ENCODE measurements around the gene SMAD2.

The SMAD2 gene

DNA sequence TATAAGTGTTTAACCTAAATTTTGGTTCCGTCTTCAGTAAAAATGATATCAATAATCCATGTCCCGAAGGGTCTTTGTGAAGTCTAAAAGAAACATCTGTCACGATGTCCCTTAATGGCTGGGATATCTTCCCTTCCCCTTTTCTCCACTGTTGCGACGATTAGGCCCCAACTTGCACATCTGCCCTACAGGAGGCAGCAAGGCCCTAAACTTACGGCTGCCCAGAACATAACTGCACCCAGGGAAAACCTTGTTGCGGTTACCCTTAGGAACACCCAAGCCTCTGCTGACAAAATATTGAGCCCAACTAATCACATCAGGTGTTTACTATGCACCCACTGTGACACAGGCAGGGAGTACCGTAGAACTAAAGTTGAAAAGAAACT, 1.3 kb upstream of the SMAD2 start:
- DNase-seq = peak; percentile 31 to 83

DNA sequence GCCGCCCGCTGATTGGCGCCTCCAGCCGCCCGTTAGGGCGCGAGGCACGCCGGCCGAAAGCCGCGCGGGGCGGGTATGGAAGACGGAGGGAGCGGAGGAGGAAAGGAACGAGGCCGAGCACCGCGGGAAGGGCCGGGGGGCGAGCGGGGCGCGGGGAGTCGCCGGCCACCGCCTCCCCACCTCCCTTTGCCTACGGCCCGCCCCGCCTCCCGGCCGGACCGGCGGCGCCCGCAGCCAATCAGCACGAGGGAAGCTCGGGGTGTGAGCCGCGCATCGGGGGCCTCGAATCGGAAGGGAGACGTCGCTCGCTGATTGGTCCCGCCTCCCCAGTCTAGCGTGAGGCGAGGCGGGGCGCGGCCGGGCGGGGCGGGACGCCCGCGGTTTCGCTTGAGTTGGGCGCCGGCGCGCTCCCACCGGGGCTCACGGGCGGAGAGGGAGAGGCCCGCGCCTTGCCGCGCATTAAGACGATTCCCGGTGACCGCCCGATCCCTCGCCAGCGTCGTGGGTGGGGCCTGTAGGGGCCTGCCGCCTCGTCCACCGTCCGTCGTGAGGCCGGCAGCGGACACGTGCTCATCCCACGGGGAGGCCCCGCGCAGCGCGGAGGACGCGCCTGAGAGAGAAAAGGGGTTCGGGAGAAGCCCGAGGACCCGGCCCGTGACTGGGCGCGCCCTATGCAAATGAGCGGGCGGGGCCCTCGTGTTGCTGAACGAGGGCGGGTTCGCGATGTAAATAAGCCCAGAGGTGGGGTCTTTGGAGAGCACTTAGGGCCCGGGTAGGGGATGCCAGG, 665 bp upstream of the SMAD2 start:
- DNase-seq = peak; percentile 91

DNA sequence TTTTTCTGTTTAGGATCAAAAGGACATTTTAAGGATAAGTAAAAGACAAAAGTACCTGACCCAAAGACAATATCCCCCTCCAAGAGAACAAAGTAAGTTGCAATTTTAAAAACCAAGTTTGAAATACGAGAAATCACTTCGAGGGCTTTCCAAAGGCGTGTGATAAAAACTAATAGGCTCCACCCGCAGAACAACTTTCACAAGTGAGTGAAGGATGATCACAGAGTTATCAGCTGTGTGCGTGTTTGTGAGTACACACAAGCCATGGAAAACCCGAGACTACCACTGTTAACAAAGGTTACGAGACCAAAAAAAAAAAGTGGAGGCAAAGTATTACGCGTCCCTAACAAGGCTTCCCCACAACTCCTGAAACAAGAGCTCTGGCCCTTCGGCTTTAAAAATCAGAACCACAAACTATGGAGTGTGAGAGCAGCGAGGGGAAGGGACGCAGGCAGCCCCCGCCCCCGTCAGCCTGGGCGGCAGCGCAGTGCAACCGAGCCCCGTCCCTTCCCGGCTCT, 719 bp downstream of the SMAD2 start:
- DNase-seq = peak in 1 of 2 experiments; percentile 52

DNA sequence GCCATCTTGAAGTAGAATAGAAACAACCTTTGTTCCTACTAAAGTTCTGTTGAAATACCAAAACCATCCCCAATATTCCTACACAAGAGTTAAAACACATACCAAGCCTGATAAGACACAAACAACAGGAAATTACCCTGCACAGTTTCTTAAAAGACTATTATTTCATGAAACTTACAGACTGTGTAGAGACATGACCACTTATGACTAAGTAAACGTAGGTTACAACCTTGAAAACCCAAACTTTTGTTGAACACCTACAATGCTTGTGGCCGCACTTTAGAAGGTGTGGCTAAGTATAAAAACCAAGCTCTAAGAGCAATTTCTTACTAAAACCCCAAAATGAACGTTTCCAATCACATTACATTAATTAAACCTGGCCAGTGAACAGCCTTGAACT, 2.0 kb downstream of the SMAD2 start:
- DNase-seq = no peak

DNA sequence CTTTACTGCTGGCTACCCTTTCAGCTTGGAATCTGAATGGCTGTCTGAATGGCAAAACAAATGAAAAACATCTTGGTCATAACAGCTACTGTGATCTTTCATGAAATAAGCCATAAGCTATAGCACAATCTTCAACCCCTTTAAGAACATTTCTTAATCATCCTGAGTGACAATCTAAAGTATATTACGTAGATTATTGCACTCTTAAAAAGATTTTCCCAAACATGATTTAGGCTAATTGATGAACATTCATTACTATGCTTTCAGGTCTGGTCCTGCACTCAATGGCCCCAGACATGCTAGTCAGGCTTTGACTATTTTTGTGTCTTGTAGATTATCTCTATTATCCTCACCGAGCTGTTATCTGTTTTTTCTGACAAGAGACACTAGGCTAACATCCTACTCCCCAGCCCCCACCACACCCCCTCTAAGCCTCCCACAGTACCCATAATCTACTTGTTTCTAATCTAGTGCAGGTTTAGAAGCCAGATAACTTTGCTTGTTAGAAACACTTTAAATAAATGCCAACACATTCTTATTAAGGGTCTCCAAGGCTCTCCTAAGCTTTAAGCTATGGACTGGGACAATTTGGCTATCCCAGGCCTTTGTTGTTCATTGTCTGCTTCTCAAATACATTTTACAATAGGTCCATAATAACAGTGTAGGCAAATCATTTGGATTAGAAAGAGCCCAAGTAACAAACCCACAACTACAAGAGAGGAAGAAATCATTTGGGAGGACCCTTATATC, 4.2 kb downstream of the SMAD2 start:
- DNase-seq = peak in 1 of 2 experiments; percentile 29

DNA sequence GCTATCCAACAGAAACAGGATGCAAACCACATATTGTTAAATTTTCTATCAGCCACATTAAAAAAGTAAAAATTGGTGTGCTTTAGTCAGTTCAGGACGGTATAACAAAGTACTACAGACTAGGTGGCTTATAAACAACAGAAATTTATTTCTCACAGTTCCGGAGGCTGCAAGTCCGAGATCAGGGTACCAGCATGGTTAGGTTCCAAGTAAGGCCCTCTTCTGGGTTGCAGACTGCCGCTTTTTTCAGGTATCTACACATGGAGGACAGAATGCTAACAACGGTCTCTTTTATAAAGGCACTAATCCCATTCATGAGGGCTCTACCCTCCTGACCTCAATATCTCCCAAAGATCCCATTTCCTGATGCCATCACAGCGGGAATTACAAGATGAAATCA, 10.5 kb downstream of the SMAD2 start:
- no peak for DNase-seq

DNA sequence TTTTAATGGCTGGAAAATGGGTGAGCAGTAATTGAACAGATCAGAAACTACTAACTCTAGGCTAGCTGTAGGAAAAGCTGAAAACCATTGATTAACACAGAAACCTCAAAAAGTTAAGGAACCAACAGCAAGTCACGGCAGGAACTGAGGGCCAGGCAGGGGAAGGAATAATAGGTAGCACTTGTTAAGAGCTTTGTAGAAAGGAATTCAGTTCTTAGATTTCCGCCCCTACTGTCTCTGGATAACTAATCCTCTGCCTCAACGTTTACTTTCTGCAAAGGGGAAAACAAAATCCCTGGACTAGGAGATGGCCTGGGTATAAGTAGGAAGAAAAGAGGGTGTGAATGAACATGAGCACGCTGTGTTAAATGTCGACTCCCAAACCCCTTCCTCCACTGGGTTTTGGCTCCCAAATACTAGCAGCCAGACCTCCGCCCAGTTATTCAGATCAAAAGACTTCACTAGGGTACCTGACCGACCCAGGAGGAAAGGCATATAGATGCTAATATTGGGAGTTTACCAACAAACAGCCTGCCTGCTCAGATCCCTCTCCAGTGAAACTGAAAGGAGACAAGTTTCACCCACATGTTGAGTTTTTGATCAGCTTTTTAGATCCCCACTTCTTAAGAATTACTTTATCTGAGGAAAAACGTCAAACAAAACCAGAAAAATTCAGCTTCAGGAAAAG, 12.4 kb downstream of the SMAD2 start:
- no peak for DNase-seq

DNA sequence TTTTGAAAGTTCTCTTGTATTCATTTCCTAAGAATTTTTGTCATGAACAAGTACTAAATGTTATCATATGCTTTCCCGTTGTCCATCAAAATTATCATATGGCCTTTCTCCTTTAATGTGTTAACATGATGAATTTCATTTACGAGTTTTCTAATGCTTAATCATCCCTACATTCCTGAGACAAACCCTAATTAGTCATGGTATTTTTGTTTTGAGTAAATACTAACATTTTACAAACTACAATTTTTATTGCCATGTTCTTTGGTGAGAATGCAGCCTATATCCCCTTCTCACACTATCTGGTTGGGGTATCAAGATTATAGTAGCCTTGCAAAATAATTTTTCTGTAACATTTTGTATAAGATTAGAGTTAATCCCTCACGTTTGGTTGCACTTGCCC, 14.5 kb downstream of the SMAD2 start:
- DNase-seq = no peak

DNA sequence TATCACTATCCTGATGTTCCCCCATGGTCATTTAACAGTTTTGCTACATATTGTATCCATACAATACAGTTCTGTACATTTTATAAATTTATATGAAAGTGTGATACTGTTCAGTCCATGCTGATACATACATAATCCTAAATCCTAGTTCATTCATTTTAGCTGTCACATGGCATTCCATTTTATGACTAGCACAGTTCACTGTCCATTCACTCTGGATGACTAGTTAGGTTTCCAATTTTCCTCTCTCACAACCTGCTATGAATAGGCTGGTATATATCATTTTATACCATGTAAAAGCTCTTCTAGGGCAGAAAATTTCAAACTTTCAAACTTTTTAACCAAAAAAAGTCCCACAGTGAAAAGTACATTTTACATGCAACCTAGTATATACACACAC, 15.2 kb downstream of the SMAD2 start:
- no peak for DNase-seq

DNA sequence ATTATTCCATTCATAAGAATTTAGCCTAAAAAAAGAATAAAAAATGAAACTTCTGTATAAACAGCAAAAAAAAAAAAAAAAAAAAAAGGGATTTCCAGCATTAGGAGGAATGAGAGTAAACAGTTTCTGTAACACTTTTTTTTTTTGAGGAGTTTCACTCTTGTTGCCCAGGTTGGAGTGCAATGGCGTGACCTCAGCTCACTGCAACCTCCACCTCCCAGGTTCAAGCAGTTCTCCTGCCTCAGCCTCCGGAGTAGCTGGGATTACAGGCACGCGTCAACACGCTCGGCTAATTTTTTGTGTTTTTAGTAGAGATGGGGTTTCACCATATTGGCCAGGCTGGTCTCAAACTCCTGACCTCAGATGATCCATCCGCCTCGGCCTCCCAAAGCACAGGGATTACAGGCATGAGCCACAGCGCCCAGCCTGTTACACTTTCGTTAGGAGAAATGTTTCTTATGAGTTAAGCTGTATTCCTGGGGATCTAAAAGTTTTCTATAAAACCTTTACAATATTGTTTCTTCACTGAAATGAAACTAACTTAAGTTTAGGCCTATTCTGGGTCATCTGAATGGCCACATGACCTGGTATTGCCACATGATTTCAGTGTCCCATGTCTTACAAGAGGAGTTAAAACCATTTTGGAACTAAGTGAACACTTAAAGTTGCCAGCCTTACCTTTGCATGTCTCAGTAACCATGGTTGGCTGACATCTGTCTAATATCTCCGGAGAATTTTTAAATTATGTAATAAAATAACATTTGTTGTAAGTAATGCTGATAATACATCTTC, 17.5 kb downstream of the SMAD2 start:
- no peak for DNase-seq

DNA sequence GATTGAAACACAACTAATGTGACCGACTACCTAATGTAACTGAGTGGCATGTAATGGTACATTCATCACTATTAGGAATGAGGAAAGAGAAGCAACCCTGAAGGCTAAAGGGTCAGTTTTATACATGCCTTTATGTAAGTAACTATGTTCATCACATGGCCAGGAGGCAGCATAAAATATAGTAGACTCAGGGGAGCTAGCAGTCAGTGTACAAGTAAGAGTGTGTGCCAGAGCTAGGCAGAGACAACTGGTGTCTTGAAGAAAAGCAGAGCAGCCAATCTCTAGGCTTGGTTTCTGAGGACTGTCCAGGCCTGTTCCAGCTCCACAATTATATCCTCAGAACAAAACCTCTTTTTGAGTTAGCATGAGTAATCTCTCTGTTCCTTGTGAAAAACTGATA, 18.1 kb downstream of the SMAD2 start:
- DNase-seq = no peak

DNA sequence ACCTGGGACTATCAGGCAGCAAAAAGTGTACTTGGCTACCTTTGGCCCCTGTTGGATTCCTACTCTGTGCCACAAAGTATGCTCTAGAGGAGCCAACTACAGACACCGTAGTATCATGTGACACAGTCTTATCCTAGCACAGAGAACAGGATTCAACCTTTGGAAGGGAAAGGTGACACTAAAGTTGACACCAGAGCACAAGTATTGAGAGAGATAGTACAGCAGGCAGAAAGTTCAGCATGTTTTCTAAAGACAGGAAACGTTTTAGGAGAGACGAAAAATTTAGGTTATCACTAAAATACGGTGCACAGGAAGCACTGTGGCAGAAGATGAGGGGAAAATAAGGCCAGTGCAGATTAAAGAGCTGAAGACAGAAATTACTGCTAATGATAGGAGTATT, 18.6 kb downstream of the SMAD2 start:
- DNase-seq = no peak

DNA sequence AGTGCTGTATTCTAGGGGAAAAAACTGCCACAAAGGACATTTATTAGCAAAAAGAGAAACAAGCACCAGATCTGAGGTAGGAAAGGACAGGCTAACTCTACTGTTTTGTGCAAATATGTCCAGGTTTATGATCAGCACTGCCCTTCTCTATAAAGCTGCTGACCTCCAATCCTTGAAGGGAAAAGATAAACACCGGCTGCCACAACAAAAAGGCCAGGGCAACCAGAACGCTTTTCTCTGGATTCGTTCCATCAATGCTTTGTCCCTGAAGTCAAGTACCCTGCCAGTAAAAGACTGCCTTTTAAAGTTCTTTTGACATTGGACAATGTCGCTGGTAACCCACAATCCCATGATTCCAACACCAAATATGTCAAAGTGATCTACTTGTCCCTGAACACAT, 21.0 kb downstream of the SMAD2 start:
- DNase-seq = no peak

DNA sequence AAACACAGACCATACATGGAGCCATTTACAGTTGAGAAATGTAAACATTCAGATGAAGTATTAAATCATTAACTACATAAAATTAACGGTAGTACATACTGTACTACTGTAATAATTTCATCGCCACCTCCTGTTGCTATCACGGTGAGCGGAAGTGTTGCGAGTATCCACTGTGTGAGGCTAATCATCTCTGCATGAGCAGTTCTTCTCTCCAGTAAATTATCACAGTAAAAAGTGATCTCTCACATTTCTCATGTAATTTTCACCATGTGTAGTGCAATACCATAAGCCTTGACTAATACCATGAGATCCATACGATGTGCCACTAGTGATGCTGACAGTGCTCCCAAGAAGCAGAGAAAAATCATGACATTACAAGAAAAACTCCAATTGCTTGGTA, 21.9 kb downstream of the SMAD2 start:
- DNase-seq = no peak

DNA sequence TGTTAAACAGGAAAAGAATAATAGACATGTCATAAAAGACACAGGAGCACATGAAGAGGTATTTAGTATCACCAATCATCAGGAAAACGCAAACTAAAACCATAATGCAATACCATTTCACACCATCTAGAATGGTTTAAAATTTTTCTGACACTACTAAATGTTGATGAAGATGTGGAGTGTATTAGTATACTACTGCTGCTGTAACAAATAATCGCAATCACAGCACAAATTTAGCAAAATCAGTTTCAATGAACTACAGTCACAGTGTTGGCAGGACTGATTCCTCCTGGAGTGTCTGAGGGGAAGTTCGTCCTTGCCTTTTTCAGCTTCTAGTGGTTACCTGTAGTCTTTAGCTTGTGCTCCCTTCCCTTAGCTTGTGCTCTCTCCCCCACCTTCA, 24.1 kb downstream of the SMAD2 start:
- no peak for DNase-seq

DNA sequence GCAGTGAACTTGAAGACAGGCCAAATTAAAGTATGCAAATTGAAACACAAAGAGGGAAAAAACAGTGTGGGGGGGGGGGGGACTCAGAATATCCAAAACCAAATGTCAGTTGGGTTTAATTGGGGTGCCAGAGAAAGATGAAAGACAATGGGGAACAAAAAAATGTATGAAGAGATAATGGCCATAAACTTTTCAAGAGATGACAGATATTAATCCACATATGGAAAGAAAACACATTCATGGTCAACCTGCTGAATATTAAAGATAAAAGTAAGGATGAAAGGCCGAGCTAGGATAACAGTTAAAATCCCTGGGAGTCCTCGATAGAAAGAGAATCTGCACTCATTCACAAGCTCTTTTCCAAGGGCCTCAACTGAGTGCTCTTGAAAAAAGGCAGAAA, 26.6 kb downstream of the SMAD2 start:
- DNase-seq = no peak

DNA sequence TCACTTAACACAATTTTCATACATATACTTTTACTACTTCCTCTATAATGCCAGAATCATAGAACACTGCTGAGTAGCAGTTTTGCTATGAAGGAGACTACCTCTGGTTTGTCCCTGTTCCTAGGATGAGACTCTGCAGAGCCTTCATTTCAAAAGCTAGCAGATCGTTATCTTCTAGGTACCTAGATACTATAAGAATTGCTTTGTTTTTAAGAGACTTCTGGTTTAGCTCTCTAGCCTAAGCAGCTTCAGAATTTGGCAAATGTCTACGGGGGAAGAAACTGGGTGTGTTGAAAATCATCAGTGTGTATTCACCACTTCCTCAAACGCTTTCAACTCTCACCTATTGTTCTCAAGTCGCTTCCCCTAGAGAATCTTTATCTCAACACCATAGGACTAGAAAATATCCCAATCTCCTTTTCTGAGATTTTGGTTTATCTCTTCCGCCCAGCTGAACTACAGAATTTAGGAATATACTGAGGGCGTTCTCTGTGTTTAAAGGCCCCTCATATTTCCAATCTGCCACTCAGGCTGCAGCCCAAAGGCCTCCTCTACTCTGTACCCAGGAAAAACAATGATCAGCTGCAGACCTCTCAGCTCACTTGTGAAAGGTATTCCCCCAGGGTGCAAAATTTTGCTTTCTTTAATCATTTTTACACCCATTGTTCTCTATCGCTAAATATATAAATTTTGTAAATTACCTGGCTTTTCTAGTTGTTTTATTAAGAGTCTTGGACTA, 28.7 kb downstream of the SMAD2 start:
- DNase-seq = no peak

DNA sequence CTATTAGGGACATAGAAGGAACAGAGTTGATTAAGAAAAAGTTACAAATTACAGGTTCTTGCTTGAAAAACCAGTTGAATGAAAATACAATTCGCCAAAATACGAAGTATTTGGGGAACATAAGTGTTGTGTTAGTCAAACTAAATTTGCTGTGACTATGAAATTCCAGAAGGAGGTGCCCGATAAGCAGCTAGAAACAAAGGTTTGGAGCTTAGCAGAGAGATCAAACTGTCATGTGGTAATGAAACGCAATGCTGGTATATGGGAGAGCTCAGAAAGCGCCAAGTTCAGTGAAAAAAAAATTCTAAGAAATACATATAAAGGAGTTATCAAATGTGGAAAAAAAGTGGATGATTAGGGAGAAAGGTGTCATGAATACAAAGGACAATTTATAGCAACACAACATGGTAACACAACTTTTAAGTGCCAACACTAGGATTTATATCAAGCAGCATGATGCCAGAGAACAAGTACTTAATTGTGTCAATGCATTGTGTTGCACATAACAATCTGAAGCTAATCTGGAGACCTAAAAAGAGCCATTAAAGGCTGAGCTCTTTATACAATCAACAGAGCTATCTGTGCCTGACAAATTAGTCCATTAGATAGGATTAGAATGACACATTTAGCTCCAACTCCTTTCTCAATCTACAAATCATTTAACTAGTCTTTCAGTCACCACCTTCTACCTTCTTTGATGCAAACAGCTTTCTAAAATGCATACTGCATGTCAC, 31.2 kb downstream of the SMAD2 start:
- no peak for DNase-seq

DNA sequence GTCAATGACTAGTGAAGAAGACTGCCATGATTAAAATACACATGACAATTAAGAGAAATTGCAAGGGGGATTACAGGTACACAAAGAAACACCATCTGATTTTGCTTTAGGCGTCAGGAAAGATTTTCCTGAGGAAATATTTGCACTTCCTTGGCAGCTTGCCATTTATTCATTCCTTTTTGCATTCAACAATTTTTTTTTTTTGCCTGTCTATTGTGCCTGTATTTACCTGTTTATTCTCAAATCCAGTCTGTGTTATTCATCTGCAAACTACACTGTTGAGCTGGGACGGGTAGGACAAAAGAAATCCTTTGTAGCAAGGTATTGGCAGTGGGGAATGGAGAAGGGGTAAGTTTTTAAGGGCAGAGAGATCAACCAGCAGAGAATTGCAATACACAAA, 31.8 kb downstream of the SMAD2 start:
- DNase-seq = no peak

DNA sequence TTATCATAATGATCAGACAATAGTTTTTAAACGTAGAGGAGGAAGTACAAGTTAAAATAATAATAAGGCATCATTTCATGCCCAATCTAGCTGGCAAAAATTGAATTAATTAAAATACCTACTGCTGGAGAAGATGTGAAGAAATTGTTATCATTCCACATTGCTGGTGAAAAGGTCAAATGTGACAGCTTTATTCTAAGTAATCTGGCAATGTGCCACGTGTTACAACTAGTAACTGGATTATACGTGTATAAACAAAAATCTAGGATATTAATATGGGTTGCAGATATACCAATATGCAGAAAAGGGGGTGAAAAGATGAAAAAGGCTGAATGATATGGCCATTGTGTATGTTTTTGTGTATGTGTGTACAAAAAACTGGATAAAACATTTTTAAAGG, 32.4 kb downstream of the SMAD2 start:
- DNase-seq = no peak

DNA sequence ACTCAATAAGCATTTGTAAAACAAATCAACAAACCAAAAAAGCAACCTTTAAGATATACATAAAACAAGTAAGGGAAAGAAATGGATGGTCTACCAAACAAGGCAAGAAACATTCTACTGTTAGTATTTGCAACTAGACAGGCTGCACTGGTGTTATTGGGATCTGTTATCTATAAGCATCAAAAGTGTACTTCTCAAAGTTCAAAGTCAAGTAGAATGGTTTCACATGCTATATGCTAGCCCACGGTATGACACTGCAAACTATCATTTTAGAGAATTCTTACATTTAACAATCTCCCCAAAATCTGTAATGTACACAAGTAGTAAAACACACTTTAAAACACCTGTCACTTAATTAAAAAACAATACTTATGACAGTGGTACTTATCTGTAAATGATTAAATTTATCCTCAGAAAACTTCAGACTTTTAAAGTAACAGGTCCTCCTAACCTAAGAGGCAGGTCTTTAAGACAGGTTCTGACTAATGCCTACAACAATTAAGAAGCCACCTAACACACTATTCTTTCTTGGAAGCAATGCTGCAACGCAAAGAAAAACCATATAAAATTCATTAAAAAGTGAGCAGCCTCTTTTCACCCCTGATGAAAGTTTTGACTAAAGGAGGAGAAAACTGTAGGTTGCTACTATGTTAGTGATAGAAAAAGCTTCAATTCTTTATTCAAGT, 34.8 kb downstream of the SMAD2 start:
- DNase-seq = no peak
